ENCODE results near the gene ACTL8. TPM values are rescaled to one million over a fixed set of nuclear protein-coding genes. Genes with fewer than 3 reads are reported as not detected.

The ACTL8 gene
- total and polyA plus RNA-seq, 2 donors from 2014 or later: not detected

GRCh38 chr1:17717594-17718535, 37.3 kb upstream of the ACTL8 start:
- H3K27me3 ChIP-seq (ENCODE audit: control insufficient read depth, insufficient read depth, low read length): no peaks in the 10 kb centered on the region
- no peaks in the 10 kb centered on the region for H3K36me3 ChIP-seq (ENCODE audit: control insufficient read depth in 2 of 3, insufficient read depth in 3 of 3, low read length in 3 of 3)
- no peaks in the 10 kb centered on the region for H3K9me3 ChIP-seq (ENCODE audit: control insufficient read depth in 2 of 3, insufficient read depth in 1 of 3, low read length in 3 of 3)
- peak overlapping the region in 1 of 3 donors; percentile 19 for H3K9ac ChIP-seq (ENCODE audit: low read length in 3 of 3)
- H3K4me3 ChIP-seq (ENCODE audit: low read length in 3 of 3): no peak overlapping the region
- FAIRE-seq (no peak), DNase-seq (peak in 4 of 5 donors; percentile 91 to 96 (median 94))
- no peaks in the 10 kb centered on the region for H3K4me1 ChIP-seq (ENCODE audit: control insufficient read depth in 2 of 3, insufficient read depth in 2 of 3, low read depth in 1 of 3, low read length in 3 of 3)
- TF ChIP-seq, protein P1, sequence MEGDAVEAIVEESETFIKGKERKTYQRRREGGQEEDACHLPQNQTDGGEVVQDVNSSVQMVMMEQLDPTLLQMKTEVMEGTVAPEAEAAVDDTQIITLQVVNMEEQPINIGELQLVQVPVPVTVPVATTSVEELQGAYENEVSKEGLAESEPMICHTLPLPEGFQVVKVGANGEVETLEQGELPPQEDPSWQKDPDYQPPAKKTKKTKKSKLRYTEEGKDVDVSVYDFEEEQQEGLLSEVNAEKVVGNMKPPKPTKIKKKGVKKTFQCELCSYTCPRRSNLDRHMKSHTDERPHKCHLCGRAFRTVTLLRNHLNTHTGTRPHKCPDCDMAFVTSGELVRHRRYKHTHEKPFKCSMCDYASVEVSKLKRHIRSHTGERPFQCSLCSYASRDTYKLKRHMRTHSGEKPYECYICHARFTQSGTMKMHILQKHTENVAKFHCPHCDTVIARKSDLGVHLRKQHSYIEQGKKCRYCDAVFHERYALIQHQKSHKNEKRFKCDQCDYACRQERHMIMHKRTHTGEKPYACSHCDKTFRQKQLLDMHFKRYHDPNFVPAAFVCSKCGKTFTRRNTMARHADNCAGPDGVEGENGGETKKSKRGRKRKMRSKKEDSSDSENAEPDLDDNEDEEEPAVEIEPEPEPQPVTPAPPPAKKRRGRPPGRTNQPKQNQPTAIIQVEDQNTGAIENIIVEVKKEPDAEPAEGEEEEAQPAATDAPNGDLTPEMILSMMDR (IDR thresholded peaks at IDR 0.05; ENCODE audit: borderline replicate concordance, extremely low read depth, insufficient read depth): no peak
- intact Hi-C loops (cut with DNase I): no loop called here
- no peak overlapping the region for H3K27ac ChIP-seq (ENCODE audit: low read depth in 2 of 2, low read length in 2 of 2)

- Histone ChIP-seq H3K9me3 (ENCODE audit: control insufficient read depth in 2 of 3, insufficient read depth in 1 of 3, low read length in 3 of 3) (no peaks in the 10 kb centered on the region), H3K9ac (ENCODE audit: low read length in 3 of 3) (no peak overlapping the region), H3K4me3 (ENCODE audit: low read length in 3 of 3) (no peak overlapping the region), H3K27me3 (ENCODE audit: control insufficient read depth, insufficient read depth, low read length) (no peaks in the 10 kb centered on the region), H3K36me3 (ENCODE audit: control insufficient read depth in 2 of 3, insufficient read depth in 3 of 3, low read length in 3 of 3) (no peaks in the 10 kb centered on the region), H3K4me1 (ENCODE audit: control insufficient read depth in 2 of 3, insufficient read depth in 2 of 3, low read depth in 1 of 3, low read length in 3 of 3) (no peaks in the 10 kb centered on the region), H3K27ac (ENCODE audit: low read depth in 2 of 2, low read length in 2 of 2) (no peak overlapping the region)
- intact Hi-C loops (cut with DNase I): no loop called here
- DNase-seq: no peak
- FAIRE-seq: no peak
- TF ChIP-seq, protein P1 (IDR thresholded peaks at IDR 0.05; ENCODE audit: borderline replicate concordance, extremely low read depth, insufficient read depth): no peak
These were observed 35.3 kb upstream of the ACTL8 start for GRCh38 chr1:17719874-17720273.

DNA sequence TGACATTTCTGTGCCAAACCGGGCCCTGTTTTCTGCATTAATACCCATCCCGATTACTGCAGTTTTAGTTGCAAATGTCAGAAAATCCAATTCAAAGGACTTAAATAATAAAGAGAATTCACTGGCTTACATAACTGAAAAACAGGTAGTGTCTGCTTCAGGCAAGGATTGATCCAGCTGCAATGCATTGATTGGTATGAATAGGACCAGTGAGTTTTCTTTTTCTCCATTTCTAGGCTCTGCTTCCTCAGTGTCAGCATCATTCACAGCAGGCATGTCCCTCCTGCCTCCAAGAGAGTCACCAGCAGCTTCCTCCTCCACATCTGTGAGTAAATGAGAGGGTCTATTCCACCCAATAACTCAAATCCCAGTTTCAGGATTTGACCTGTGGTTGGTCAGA, 33.7 kb upstream of the ACTL8 start:
- Histone ChIP-seq H3K27me3 (ENCODE audit: control insufficient read depth, insufficient read depth, low read length) (no peaks in the 10 kb centered on the region), H3K27ac (ENCODE audit: low read depth in 2 of 2, low read length in 2 of 2) (no peak overlapping the region), H3K9ac (ENCODE audit: low read length in 3 of 3) (no peak overlapping the region), H3K9me3 (ENCODE audit: control insufficient read depth in 2 of 3, insufficient read depth in 1 of 3, low read length in 3 of 3) (no peaks in the 10 kb centered on the region), H3K4me1 (ENCODE audit: control insufficient read depth in 2 of 3, insufficient read depth in 2 of 3, low read depth in 1 of 3, low read length in 3 of 3) (no peaks in the 10 kb centered on the region), H3K36me3 (ENCODE audit: control insufficient read depth in 2 of 3, insufficient read depth in 3 of 3, low read length in 3 of 3) (no peaks in the 10 kb centered on the region), H3K4me3 (ENCODE audit: low read length in 3 of 3) (no peak overlapping the region)
- FAIRE-seq (no peak), DNase-seq (no peak)
- intact Hi-C loops (cut with DNase I): no loop called here
- TF ChIP-seq, protein P1 (IDR thresholded peaks at IDR 0.05; ENCODE audit: borderline replicate concordance, extremely low read depth, insufficient read depth): no peak

Measured in kidney (tissue), 14 donors.